ENCODE measurements around the gene CLDN20.

The CLDN20 gene

GRCh38 chr6:155290491-155290890 lies 26.7 kb downstream of the CLDN20 start:
- POLR2A ChIA-PET: no interaction called here
- TF ChIP-seq L3MBTL2 (conservative IDR thresholded peaks at IDR 0.05): no peak
- no peak for TF ChIP-seq FOXA1 (IDR thresholded peaks at IDR 0.05)
- TF ChIP-seq ELF4 (IDR thresholded peaks at IDR 0.05): no peak
- no peak for TF ChIP-seq FOXK2 (IDR thresholded peaks at IDR 0.05)
- no peak for TF ChIP-seq HDGF (IDR thresholded peaks at IDR 0.05; ENCODE audit: borderline replicate concordance)
- TF ChIP-seq NFRKB (IDR thresholded peaks at IDR 0.05): no peak
- CTCF ChIA-PET: no interaction called here
- DNase-seq (ENCODE audit: extremely low spot score): no peak

GRCh38 chr6:155291291-155291690 lies 27.5 kb downstream of the CLDN20 start:
- TF ChIP-seq, protein P1, sequence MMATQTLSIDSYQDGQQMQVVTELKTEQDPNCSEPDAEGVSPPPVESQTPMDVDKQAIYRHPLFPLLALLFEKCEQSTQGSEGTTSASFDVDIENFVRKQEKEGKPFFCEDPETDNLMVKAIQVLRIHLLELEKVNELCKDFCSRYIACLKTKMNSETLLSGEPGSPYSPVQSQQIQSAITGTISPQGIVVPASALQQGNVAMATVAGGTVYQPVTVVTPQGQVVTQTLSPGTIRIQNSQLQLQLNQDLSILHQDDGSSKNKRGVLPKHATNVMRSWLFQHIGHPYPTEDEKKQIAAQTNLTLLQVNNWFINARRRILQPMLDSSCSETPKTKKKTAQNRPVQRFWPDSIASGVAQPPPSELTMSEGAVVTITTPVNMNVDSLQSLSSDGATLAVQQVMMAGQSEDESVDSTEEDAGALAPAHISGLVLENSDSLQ (IDR thresholded peaks at IDR 0.05): no peak
- TF ChIP-seq HDGF (IDR thresholded peaks at IDR 0.05; ENCODE audit: borderline replicate concordance): no peak
- no peak for TF ChIP-seq LEF1 (IDR thresholded peaks at IDR 0.05; ENCODE audit: borderline replicate concordance)
- no peak for TF ChIP-seq FOXM1 (IDR thresholded peaks at IDR 0.05; ENCODE audit: borderline replicate concordance)
- no peak for TF ChIP-seq CTBP1 (IDR thresholded peaks at IDR 0.05; ENCODE audit: borderline replicate concordance)
- TF ChIP-seq ARNT (IDR thresholded peaks at IDR 0.05): no peak
- TF ChIP-seq ZNF384 (IDR thresholded peaks at IDR 0.05): no peak
- TF ChIP-seq TARDBP (IDR thresholded peaks at IDR 0.05): no peak
- POLR2A ChIA-PET: no interaction called here
- DNase-seq (ENCODE audit: extremely low spot score): no peak
- CTCF ChIA-PET: interaction anchor here (0.6 kb wide), 1 partner anchor 616 kb away, joined by 4 read pairs; no protein-coding TSS in a partner anchor

DNA sequence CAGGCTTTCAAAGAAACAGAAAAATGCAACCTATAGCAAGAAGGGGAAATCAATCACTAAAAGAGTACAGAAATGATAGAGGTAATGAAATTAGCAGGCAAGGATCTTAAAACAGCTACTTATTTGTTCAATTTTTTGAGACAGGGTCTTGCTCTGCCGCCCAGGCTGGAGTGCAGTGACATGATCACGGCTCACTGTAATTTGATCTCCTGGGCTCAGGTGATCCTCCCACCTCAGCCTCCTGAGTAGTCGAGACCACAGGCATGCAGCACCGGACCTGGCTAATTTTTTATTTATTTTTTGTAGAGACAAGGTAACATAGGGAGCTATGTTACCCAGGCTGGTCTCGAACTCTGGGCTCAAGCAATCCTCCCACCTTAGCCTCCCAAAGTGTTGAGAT lies 28.9 kb downstream of the CLDN20 start:
- TF ChIP-seq ELF4 (IDR thresholded peaks at IDR 0.05) (no peak), SUZ12 (IDR thresholded peaks at IDR 0.05) (no peak), LEF1 (IDR thresholded peaks at IDR 0.05; ENCODE audit: borderline replicate concordance) (no peak), ARNT (IDR thresholded peaks at IDR 0.05) (no peak), NFRKB (IDR thresholded peaks at IDR 0.05) (no peak), FOXK2 (IDR thresholded peaks at IDR 0.05) (no peak), HDGF (IDR thresholded peaks at IDR 0.05; ENCODE audit: borderline replicate concordance) (no peak), FOXA1 (IDR thresholded peaks at IDR 0.05) (no peak), FOXM1 (IDR thresholded peaks at IDR 0.05; ENCODE audit: borderline replicate concordance) (no peak)
- TF ChIP-seq, protein P1 (IDR thresholded peaks at IDR 0.05): no peak
- CTCF ChIA-PET: no interaction called here
- DNase-seq (ENCODE audit: extremely low spot score): no peak
- POLR2A ChIA-PET: no interaction called here

- TF ChIP-seq HDGF (IDR thresholded peaks at IDR 0.05; ENCODE audit: borderline replicate concordance) (no peak), BHLHE40 (IDR thresholded peaks at IDR 0.05; ENCODE audit: borderline replicate concordance) (no peak), ZNF384 (IDR thresholded peaks at IDR 0.05) (no peak), SUZ12 (IDR thresholded peaks at IDR 0.05) (no peak), NFRKB (IDR thresholded peaks at IDR 0.05) (no peak), ARNT (IDR thresholded peaks at IDR 0.05) (no peak), SP1 (IDR thresholded peaks at IDR 0.05) (no peak), FOXA1 (IDR thresholded peaks at IDR 0.05) (no peak), TARDBP (IDR thresholded peaks at IDR 0.05) (no peak), CTBP1 (IDR thresholded peaks at IDR 0.05; ENCODE audit: borderline replicate concordance) (no peak), ELF4 (IDR thresholded peaks at IDR 0.05) (no peak), LEF1 (IDR thresholded peaks at IDR 0.05; ENCODE audit: borderline replicate concordance) (no peak), FOXM1 (IDR thresholded peaks at IDR 0.05; ENCODE audit: borderline replicate concordance) (no peak), FOXK2 (IDR thresholded peaks at IDR 0.05) (no peak), L3MBTL2 (conservative IDR thresholded peaks at IDR 0.05) (no peak)
- TF ChIP-seq, protein P1 (IDR thresholded peaks at IDR 0.05): no peak
- CTCF ChIA-PET: interaction anchor here (0.6 kb wide), 1 partner anchor 1723 kb away, joined by 3 read pairs; no protein-coding TSS in a partner anchor
- POLR2A ChIA-PET: no interaction called here
- DNase-seq (ENCODE audit: extremely low spot score): no peak
Measured at GRCh38 chr6:155297669-155298068, 33.9 kb downstream of the CLDN20 start.

- TF ChIP-seq ZNF384 (IDR thresholded peaks at IDR 0.05) (no peak), BHLHE40 (IDR thresholded peaks at IDR 0.05; ENCODE audit: borderline replicate concordance) (no peak), FOXA1 (IDR thresholded peaks at IDR 0.05) (no peak), SUZ12 (IDR thresholded peaks at IDR 0.05) (no peak), HDGF (IDR thresholded peaks at IDR 0.05; ENCODE audit: borderline replicate concordance) (no peak), TARDBP (IDR thresholded peaks at IDR 0.05) (no peak), LEF1 (IDR thresholded peaks at IDR 0.05; ENCODE audit: borderline replicate concordance) (no peak), NFRKB (IDR thresholded peaks at IDR 0.05) (no peak), CTBP1 (IDR thresholded peaks at IDR 0.05; ENCODE audit: borderline replicate concordance) (no peak), FOXK2 (IDR thresholded peaks at IDR 0.05) (no peak), ARNT (IDR thresholded peaks at IDR 0.05) (no peak), FOXM1 (IDR thresholded peaks at IDR 0.05; ENCODE audit: borderline replicate concordance) (no peak), L3MBTL2 (conservative IDR thresholded peaks at IDR 0.05) (no peak), SP1 (IDR thresholded peaks at IDR 0.05) (no peak)
- ChIA-PET CTCF (no interaction called here), POLR2A (no interaction called here)
- DNase-seq (ENCODE audit: extremely low spot score): no peak
Measured at GRCh38 chr6:155301867-155302266, 38.1 kb downstream of the CLDN20 start.

- ChIA-PET POLR2A (no interaction called here), CTCF (interaction anchor here (0.9 to 1.0 kb wide), 2 partner anchors 10 to 435 kb away, joined by 3 read pairs; no protein-coding TSS in a partner anchor)
- TF ChIP-seq SP1 (IDR thresholded peaks at IDR 0.05): no peak
- TF ChIP-seq L3MBTL2 (conservative IDR thresholded peaks at IDR 0.05): no peak
- no peak for TF ChIP-seq LEF1 (IDR thresholded peaks at IDR 0.05; ENCODE audit: borderline replicate concordance)
- TF ChIP-seq ARNT (IDR thresholded peaks at IDR 0.05): no peak
- no peak for TF ChIP-seq SUZ12 (IDR thresholded peaks at IDR 0.05)
- TF ChIP-seq HDGF (IDR thresholded peaks at IDR 0.05; ENCODE audit: borderline replicate concordance): no peak
- no peak for TF ChIP-seq CTBP1 (IDR thresholded peaks at IDR 0.05; ENCODE audit: borderline replicate concordance)
- no peak for TF ChIP-seq BHLHE40 (IDR thresholded peaks at IDR 0.05; ENCODE audit: borderline replicate concordance)
- TF ChIP-seq TARDBP (IDR thresholded peaks at IDR 0.05): no peak
- no peak for TF ChIP-seq ELF4 (IDR thresholded peaks at IDR 0.05)
- no peak for TF ChIP-seq FOXK2 (IDR thresholded peaks at IDR 0.05)
- TF ChIP-seq, protein P1 (IDR thresholded peaks at IDR 0.05): no peak
- DNase-seq (ENCODE audit: extremely low spot score): no peak
Measured at GRCh38 chr6:155303361-155303870, 39.6 kb downstream of the CLDN20 start.

All from HEK293T (cell line).